ENCODE data around the gene MIS12. TPM values are rescaled to one million over a fixed set of nuclear protein-coding genes. Genes with fewer than 3 reads are reported as not detected.

The MIS12 gene
- total RNA-seq, 1 donor from 2014 or later: 17.5 TPM

DNA sequence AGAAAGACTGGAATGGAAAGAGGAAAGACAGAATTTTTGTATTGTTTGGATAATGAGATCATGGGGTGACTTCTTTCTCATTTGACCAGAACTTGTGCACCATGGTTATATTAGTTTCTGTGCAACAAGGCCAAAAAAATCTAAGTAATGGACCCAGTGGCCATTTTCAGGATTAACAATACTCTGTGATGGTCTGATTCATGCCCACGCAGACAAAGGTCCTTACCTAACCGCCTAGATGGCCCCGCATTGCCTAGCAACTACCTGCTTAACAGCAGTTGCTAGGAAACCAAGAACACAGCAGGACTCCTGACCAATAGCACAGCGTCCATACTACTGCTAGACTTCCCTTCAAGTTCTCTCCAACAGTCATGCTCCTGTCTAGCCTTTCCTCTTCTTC lies 22.4 kb downstream of the MIS12 start:
- H3K27ac ChIP-seq: no peak overlapping the region
- H3K36me3 ChIP-seq: peaks cover 8 to 25% of the 10 kb centered on the region in 2 donors
- no peak for DNase-seq (ENCODE audit: low spot score in 2 of 2)
- no peaks in the 10 kb centered on the region for H3K4me1 ChIP-seq
- intact Hi-C loops (cut with DNase I): no loop called here
- H3K27me3 ChIP-seq: no peaks in the 10 kb centered on the region
- H3K4me3 ChIP-seq: no peak overlapping the region
- TF ChIP-seq, protein P1, sequence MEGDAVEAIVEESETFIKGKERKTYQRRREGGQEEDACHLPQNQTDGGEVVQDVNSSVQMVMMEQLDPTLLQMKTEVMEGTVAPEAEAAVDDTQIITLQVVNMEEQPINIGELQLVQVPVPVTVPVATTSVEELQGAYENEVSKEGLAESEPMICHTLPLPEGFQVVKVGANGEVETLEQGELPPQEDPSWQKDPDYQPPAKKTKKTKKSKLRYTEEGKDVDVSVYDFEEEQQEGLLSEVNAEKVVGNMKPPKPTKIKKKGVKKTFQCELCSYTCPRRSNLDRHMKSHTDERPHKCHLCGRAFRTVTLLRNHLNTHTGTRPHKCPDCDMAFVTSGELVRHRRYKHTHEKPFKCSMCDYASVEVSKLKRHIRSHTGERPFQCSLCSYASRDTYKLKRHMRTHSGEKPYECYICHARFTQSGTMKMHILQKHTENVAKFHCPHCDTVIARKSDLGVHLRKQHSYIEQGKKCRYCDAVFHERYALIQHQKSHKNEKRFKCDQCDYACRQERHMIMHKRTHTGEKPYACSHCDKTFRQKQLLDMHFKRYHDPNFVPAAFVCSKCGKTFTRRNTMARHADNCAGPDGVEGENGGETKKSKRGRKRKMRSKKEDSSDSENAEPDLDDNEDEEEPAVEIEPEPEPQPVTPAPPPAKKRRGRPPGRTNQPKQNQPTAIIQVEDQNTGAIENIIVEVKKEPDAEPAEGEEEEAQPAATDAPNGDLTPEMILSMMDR (IDR thresholded peaks at IDR 0.05): no peak
- H3K9me3 ChIP-seq: no peaks in the 10 kb centered on the region

DNA sequence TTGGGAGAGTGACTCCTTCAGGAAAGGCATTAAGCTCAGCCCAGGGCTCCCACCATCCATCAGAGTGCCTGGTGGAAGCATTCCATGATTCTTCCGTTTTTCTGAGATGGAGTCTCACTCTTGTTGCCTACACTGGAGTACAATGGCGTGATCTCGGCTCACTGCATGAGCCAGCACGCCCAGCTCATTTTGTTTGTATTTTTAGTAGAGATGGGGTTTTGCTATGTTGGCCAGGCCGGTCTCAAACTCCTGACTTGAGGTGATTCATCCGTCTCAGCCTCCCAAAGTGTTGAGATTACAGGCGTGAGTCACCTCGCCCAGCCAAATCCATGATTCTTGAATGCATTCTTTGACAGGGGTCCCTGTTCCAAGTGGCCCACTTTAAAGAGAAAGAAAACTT lies 23.1 kb downstream of the MIS12 start:
- Histone ChIP-seq H3K27me3 (no peaks in the 10 kb centered on the region), H3K36me3 (peaks cover 14 to 29% of the 10 kb centered on the region in 2 donors), H3K27ac (no peak overlapping the region), H3K9me3 (no peaks in the 10 kb centered on the region), H3K4me1 (no peaks in the 10 kb centered on the region), H3K4me3 (no peak overlapping the region)
- TF ChIP-seq, protein P1 (IDR thresholded peaks at IDR 0.05): no peak
- intact Hi-C loops (cut with DNase I): no loop called here
- no peak for DNase-seq (ENCODE audit: low spot score in 2 of 2)

DNA sequence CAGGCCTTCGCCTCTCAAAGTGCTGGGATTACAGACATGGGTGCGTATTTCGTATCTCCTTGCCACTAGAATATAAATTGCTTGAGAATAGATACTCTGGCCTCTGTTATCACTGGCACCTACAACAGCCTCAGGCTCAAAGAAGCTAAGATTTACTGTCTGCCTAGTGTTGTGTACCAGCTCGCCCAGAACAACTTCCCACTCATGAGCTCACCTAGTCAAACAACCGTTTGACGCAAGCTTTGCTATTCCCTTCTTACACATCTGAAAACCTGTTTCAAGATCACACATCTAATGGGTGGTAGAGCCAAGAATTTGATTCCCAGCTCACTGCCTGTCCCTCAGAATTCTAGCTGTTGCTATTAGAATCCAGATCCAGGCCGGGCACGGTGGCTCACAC lies 24.4 kb downstream of the MIS12 start:
- TF ChIP-seq, protein P1 (IDR thresholded peaks at IDR 0.05): no peak
- peaks cover 26 to 34% of the 10 kb centered on the region in 2 donors for H3K36me3 ChIP-seq
- no peaks in the 10 kb centered on the region for H3K27me3 ChIP-seq
- intact Hi-C loops (cut with DNase I): no loop called here
- H3K27ac ChIP-seq: no peak overlapping the region
- no peaks in the 10 kb centered on the region for H3K4me1 ChIP-seq
- H3K4me3 ChIP-seq: no peak overlapping the region
- no peaks in the 10 kb centered on the region for H3K9me3 ChIP-seq
- DNase-seq (ENCODE audit: low spot score in 2 of 2): no peak

DNA sequence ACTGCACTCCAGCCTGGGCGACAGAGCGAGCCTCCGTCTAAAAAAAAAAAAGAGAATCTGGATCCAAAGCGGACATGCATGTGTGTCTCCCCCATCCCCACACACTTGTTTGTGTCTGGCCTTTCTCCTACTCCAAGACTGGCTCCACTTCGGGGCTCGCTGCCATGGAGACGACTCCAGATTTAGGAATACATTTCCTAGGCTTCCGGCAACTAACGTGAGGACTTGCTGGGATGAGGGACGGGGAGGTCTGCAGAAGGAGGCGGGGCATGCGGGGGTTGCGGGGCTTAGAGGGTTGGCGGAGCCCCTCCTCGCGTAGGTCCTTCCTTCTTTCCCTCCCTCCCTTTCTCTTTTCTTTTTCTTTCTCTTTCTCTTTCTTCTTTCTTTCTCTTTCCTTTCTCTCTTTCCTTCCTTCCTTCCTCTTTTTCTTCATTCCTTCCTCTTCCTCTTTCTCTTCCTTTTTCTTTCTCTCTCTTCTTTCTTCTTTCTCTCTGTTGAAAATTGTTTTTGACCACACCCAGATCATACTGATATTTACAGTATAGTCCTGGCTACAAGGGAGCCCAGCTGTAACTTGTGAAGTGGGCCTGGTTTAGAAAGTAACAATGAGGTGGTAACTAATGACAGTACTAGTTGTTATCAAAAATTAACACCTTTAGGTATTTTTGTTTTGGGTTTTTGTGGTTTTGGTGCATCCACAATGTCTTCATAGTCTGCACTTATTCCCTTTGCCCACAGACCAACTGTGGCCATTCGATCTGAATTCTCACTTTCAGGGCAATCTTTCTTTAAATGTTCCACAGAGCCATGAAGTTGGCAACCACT lies 25.2 kb downstream of the MIS12 start:
- no peak overlapping the region for H3K27ac ChIP-seq
- no peak for DNase-seq (ENCODE audit: low spot score in 2 of 2)
- H3K36me3 ChIP-seq: peaks cover 26 to 38% of the 10 kb centered on the region in 2 donors
- no peaks in the 10 kb centered on the region for H3K9me3 ChIP-seq
- TF ChIP-seq, protein P1 (IDR thresholded peaks at IDR 0.05): no peak
- no peaks in the 10 kb centered on the region for H3K27me3 ChIP-seq
- H3K4me1 ChIP-seq: no peaks in the 10 kb centered on the region
- H3K4me3 ChIP-seq: no peak overlapping the region
- intact Hi-C loops (cut with DNase I): no loop called here

DNA sequence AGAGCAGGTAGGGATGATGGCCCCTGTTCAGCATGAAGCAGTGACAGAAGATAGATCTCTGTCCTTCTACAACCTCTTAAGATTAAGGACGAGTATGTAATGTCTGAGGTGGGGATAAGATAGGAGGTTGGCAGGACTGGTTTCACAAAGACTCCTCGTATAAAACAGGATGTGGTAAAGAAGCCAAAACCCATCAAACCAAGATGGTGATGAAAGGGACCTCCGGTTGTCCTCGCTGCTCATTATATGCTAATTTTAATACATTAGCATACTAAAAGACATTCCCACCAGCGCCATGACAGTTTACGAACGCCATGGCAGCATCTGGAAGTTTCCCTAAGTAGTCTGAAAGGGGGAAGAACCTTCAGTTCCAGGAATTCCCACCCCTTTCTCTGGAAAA lies 27.3 kb downstream of the MIS12 start:
- H3K27me3 ChIP-seq: no peaks in the 10 kb centered on the region
- TF ChIP-seq, protein P1 (IDR thresholded peaks at IDR 0.05): no peak
- DNase-seq (ENCODE audit: low spot score in 2 of 2): peak in 1 of 2 donors; percentile 12
- H3K4me3 ChIP-seq: no peak overlapping the region
- peaks cover 33 to 48% of the 10 kb centered on the region in 2 donors for H3K36me3 ChIP-seq
- no peaks in the 10 kb centered on the region for H3K4me1 ChIP-seq
- H3K27ac ChIP-seq: no peak overlapping the region
- no peaks in the 10 kb centered on the region for H3K9me3 ChIP-seq
- intact Hi-C loops (cut with DNase I): no loop called here
